Astrocyte of the spinal cord (primary cell): ENCODE measurements around the gene RHEB.

Experiments
- DNase-seq: peaks from one replicate; pipeline ENCODE4 v3.0.0; 2011; ENCODE audit warnings: low read depth, low spot score
- H3K4me3 ChIP-seq: 2 replicates; pipeline ENCODE4 v1.5.1; 2011; ENCODE audit warnings: low read depth, mild to moderate bottlenecking, low read length, moderate library complexity
- in situ Hi-C: cut with HindIII; loops from 2 replicates; pipeline ENCODE4 v1.10.0; 2017; ENCODE audit warnings: low sequenced_read_pairs
- TF ChIP-seq, protein P1 (sequence below): IDR thresholded peaks from 2 replicates; pipeline ENCODE4 v1.5.1; 2012; ENCODE audit warnings: low read depth, mild to moderate bottlenecking, low read length, inconsistent platforms

RHEB gene

DNA sequence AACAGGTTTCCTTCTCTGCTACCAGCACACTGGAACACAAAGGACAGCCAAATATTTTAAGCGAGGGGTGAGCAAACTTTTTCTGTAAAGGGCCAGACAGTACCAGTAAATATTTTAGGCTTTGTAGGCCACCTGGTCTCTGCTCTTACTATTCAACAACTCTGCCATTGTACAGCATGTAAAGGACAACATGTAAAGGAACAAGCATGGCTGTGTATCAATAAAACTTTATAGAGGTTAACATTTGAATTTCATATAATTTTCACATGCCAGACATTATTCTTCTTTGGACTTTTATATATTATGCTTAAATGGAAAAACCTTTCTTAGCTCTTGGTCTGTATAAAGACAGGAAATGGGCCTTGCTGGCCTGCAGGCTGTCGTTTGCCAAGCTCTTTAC lies 30.2 kb downstream of the RHEB start:
- DNase-seq: no peak
- H3K4me3 ChIP-seq: no peak overlapping the region
- in situ Hi-C loops: no loop called here
- TF ChIP-seq, protein P1, sequence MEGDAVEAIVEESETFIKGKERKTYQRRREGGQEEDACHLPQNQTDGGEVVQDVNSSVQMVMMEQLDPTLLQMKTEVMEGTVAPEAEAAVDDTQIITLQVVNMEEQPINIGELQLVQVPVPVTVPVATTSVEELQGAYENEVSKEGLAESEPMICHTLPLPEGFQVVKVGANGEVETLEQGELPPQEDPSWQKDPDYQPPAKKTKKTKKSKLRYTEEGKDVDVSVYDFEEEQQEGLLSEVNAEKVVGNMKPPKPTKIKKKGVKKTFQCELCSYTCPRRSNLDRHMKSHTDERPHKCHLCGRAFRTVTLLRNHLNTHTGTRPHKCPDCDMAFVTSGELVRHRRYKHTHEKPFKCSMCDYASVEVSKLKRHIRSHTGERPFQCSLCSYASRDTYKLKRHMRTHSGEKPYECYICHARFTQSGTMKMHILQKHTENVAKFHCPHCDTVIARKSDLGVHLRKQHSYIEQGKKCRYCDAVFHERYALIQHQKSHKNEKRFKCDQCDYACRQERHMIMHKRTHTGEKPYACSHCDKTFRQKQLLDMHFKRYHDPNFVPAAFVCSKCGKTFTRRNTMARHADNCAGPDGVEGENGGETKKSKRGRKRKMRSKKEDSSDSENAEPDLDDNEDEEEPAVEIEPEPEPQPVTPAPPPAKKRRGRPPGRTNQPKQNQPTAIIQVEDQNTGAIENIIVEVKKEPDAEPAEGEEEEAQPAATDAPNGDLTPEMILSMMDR: no peak

- DNase-seq: no peak
- in situ Hi-C loops: no loop called here
- TF ChIP-seq, protein P1: no peak
- no peak overlapping the region for H3K4me3 ChIP-seq
Observed at GRCh38 chr7:151488096-151488495, 31.6 kb downstream of the RHEB start.

- H3K4me3 ChIP-seq: no peak overlapping the region
- TF ChIP-seq, protein P1: no peak
- DNase-seq: no peak
- in situ Hi-C loops: no loop called here
Observed at GRCh38 chr7:151487228-151487627, 32.5 kb downstream of the RHEB start.

- in situ Hi-C loops: no loop called here
- H3K4me3 ChIP-seq: no peak overlapping the region
- DNase-seq: no peak
- TF ChIP-seq, protein P1: no peak
Observed at GRCh38 chr7:151486074-151486473, 33.6 kb downstream of the RHEB start.

- peak; percentile 80 for DNase-seq
- in situ Hi-C loops: no loop called here
- H3K4me3 ChIP-seq: no peak overlapping the region
- TF ChIP-seq, protein P1: no peak
Observed at GRCh38 chr7:151484971-151485707, 34.6 kb downstream of the RHEB start.

DNA sequence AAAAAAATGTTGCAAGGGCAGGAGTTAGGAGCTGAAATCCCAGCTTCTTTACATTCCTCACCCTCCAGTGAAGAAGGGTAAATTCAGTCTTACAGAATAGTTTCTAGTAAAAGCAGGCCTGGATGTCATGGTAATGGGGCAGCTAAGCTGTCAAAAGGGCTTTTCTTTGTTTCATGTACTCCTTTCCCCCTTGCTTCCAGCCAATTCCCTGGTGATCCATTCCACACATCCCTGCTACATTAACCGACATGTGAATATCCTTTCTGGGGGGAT lies 36.0 kb downstream of the RHEB start:
- TF ChIP-seq, protein P1: no peak
- in situ Hi-C loops: no loop called here
- DNase-seq: no peak
- H3K4me3 ChIP-seq: no peak overlapping the region
